ENCODE measurements around the gene NEDD4L. TPM values are rescaled to one million over a fixed set of nuclear protein-coding genes. Genes with fewer than 3 reads are reported as not detected.
"Not testable (repeated sequence)": the region's sequence is repeated elsewhere in the genome, so short reads cannot be mapped to it uniquely, and the experiment has no call there.

NEDD4L gene
- total RNA-seq, 1 donor, result 31.5 TPM

GRCh38 chr18:58375051-58375450 is 331.0 kb downstream of the NEDD4L start:
- TF ChIP-seq CTCF (IDR thresholded peaks at IDR 0.05; ENCODE audit: insufficient read depth, low read depth, low read length), result no peak

GRCh38 chr18:58378411-58379379 is 334.7 kb downstream of the NEDD4L start:
- TF ChIP-seq CTCF (IDR thresholded peaks at IDR 0.05; ENCODE audit: insufficient read depth, low read depth, low read length), result no peak
- DNase-seq (ENCODE audit: low read depth), result no peak
- H3K4me3 ChIP-seq (ENCODE audit: low read depth, low read length), result no peak overlapping the region

More at GRCh38 chr18:58375051-58375450, 331.0 kb downstream of the NEDD4L start:
- DNase-seq (ENCODE audit: low read depth), result no peak
- no peak overlapping the region for H3K4me3 ChIP-seq (ENCODE audit: low read depth, low read length)

GRCh38 chr18:58379443-58379842 is 335.4 kb downstream of the NEDD4L start:
- TF ChIP-seq CTCF (IDR thresholded peaks at IDR 0.05; ENCODE audit: insufficient read depth, low read depth, low read length), result no peak
- no peak for DNase-seq (ENCODE audit: low read depth)
- no peak overlapping the region for H3K4me3 ChIP-seq (ENCODE audit: low read depth, low read length)

GRCh38 chr18:58380113-58380512 is 336.1 kb downstream of the NEDD4L start:
- DNase-seq (ENCODE audit: low read depth); H3K4me3 ChIP-seq (ENCODE audit: low read depth, low read length): not testable (repeated sequence)

- no peak for TF ChIP-seq CTCF (IDR thresholded peaks at IDR 0.05; ENCODE audit: insufficient read depth, low read depth, low read length)
- DNase-seq (ENCODE audit: low read depth), result no peak
- H3K4me3 ChIP-seq (ENCODE audit: low read depth, low read length), result no peak overlapping the region
Observed at GRCh38 chr18:58381676-58382411, 337.8 kb downstream of the NEDD4L start.

- H3K4me3 ChIP-seq (ENCODE audit: low read depth, low read length), result no peak overlapping the region
- TF ChIP-seq CTCF (IDR thresholded peaks at IDR 0.05; ENCODE audit: insufficient read depth, low read depth, low read length), result no peak
- no peak for DNase-seq (ENCODE audit: low read depth)
Observed at GRCh38 chr18:58382446-58382845, 338.4 kb downstream of the NEDD4L start.

GRCh38 chr18:58385472-58385871 is 341.4 kb downstream of the NEDD4L start:
- no peak for TF ChIP-seq CTCF (IDR thresholded peaks at IDR 0.05; ENCODE audit: insufficient read depth, low read depth, low read length)
- no peak for DNase-seq (ENCODE audit: low read depth)

More at GRCh38 chr18:58385472-58385871, 341.4 kb downstream of the NEDD4L start:
- no peak overlapping the region for H3K4me3 ChIP-seq (ENCODE audit: low read depth, low read length)

All from fibroblast of villous mesenchyme (primary cell).